HEK293 (cell line): ENCODE measurements around the gene STX10.

Experiments
- CTCF ChIA-PET: fragments of 350-600 bp; formaldehyde crosslinking; extraction: SDS; loops from one replicate; lab custom pipeline; 2021; ENCODE audit warnings: antibody characterized with exemption; lab: Yijun Ruan, JAX
- POLR2A ChIA-PET: fragments of 300-600 bp; formaldehyde crosslinking; extraction: SDS; loops from one replicate; lab custom pipeline; 2020; ENCODE audit warnings: antibody characterized with exemption, inconsistent platforms; lab: Yijun Ruan, JAX
- H3K27ac ChIP-seq: fragments of 200-500 bp; sonication (Bioruptor generic); 2 replicates; pipeline ENCODE4 v1.5.1; 2014; ENCODE audit warnings: low read depth, low read length, control low read depth, inconsistent platforms; ENCODE audit errors: extremely low read depth
- H3K36me3 ChIP-seq, 2 experiments: fragments of 200-500 bp in 1 of 2; sonication (Bioruptor generic) in 1 of 2; 1 replicate in 1 of 2; 2 replicates in 1 of 2; pipeline ENCODE4 v1.5.1; 2014 to 2017; ENCODE audit warnings: inconsistent platforms in 2 of 2, low read length in 2 of 2; ENCODE audit not compliant: control insufficient read depth in 2 of 2, insufficient read depth in 1 of 2
- H3K4me1 ChIP-seq: fragments of 200-500 bp; sonication (Bioruptor generic); 2 replicates; pipeline ENCODE4 v1.5.1; 2014; ENCODE audit warnings: mild to moderate bottlenecking, low read length, inconsistent platforms; ENCODE audit not compliant: control insufficient read depth, insufficient read depth
- H3K4me3 ChIP-seq: 2 replicates; pipeline ENCODE4 v1.5.1; 2011; ENCODE audit warnings: low read depth, mild to moderate bottlenecking, control low read depth, low read length, moderate library complexity
- H3K9me3 ChIP-seq: fragments of 200-500 bp; sonication (Bioruptor generic); 2 replicates; pipeline ENCODE4 v1.5.1; 2014; ENCODE audit warnings: low read depth, low read length, inconsistent platforms; ENCODE audit not compliant: control insufficient read depth, insufficient read depth
- BCL11A ChIP-seq: fragments of 450-650 bp; formaldehyde crosslinking; IDR thresholded peaks from 2 replicates; pipeline ENCODE4 v1.5.1; 2016; ENCODE audit warnings: low read depth, missing biosample characterization, missing genetic modification characterization
- RBAK ChIP-seq: fragments of 450-650 bp; formaldehyde crosslinking; IDR thresholded peaks from 2 replicates; pipeline ENCODE4 v1.5.1; 2016; ENCODE audit warnings: missing biosample characterization, missing genetic modification characterization
- SALL2 ChIP-seq: fragments of 450-650 bp; formaldehyde crosslinking; IDR thresholded peaks from 2 replicates; pipeline ENCODE4 v1.5.0; 2017; ENCODE audit warnings: missing biosample characterization, mild to moderate bottlenecking, missing genetic modification characterization, borderline replicate concordance
- ZFP37 ChIP-seq: fragments of 450-650 bp; formaldehyde crosslinking; IDR thresholded peaks from 2 replicates; pipeline ENCODE4 v1.5.1; 2016; ENCODE audit warnings: missing biosample characterization, missing genetic modification characterization
- ZFP41 ChIP-seq: fragments of 450-650 bp; formaldehyde crosslinking; IDR thresholded peaks from 2 replicates; pipeline ENCODE4 v1.5.1; 2016; ENCODE audit warnings: missing biosample characterization, missing genetic modification characterization, borderline replicate concordance
- ZNF121 ChIP-seq: fragments of 450-650 bp; formaldehyde crosslinking; IDR thresholded peaks from 2 replicates; pipeline ENCODE4 v1.5.1; 2016; ENCODE audit warnings: missing biosample characterization, missing genetic modification characterization
- ZNF174 ChIP-seq: fragments of 450-650 bp; formaldehyde crosslinking; IDR thresholded peaks from 2 replicates; pipeline ENCODE4 v1.5.0; 2017; ENCODE audit warnings: missing biosample characterization, mild to moderate bottlenecking, missing genetic modification characterization
- ZNF239 ChIP-seq: fragments of 450-650 bp; formaldehyde crosslinking; IDR thresholded peaks from 2 replicates; pipeline ENCODE4 v1.5.1; 2016; ENCODE audit warnings: missing biosample characterization, missing genetic modification characterization
- ZNF398 ChIP-seq: fragments of 450-650 bp; formaldehyde crosslinking; IDR thresholded peaks from 2 replicates; pipeline ENCODE4 v1.5.1; 2017; ENCODE audit warnings: missing biosample characterization, missing genetic modification characterization
- ZNF585B ChIP-seq: fragments of 450-650 bp; formaldehyde crosslinking; IDR thresholded peaks from 2 replicates; pipeline ENCODE4 v1.5.1; 2016; ENCODE audit warnings: missing biosample characterization, missing genetic modification characterization
- ZSCAN30 ChIP-seq: fragments of 450-650 bp; IDR thresholded peaks from 2 replicates; pipeline ENCODE4 v1.5.1; 2018; ENCODE audit warnings: missing biosample characterization, mild to moderate bottlenecking, missing genetic modification characterization, moderate library complexity
- TF ChIP-seq, protein P1 (sequence below): fragments of 450-650 bp; formaldehyde crosslinking; IDR thresholded peaks from 2 replicates; pipeline ENCODE4 v1.5.1; 2017; ENCODE audit warnings: missing biosample characterization, missing genetic modification characterization
- TF ChIP-seq, protein P2 (sequence below): fragments of 450-650 bp; formaldehyde crosslinking; IDR thresholded peaks from 2 replicates; pipeline ENCODE4 v1.5.1; 2016; ENCODE audit warnings: missing biosample characterization, missing genetic modification characterization
- TF ChIP-seq, protein P3 (sequence below): fragments of 450-650 bp; formaldehyde crosslinking; IDR thresholded peaks from 2 replicates; pipeline ENCODE4 v1.5.1; 2016; ENCODE audit warnings: missing biosample characterization, missing genetic modification characterization
- TF ChIP-seq, protein P4 (sequence below): fragments of 450-650 bp; IDR thresholded peaks from 2 replicates; pipeline ENCODE4 v1.5.1; 2018; ENCODE audit warnings: missing biosample characterization, missing genetic modification characterization

Gene STX10

DNA sequence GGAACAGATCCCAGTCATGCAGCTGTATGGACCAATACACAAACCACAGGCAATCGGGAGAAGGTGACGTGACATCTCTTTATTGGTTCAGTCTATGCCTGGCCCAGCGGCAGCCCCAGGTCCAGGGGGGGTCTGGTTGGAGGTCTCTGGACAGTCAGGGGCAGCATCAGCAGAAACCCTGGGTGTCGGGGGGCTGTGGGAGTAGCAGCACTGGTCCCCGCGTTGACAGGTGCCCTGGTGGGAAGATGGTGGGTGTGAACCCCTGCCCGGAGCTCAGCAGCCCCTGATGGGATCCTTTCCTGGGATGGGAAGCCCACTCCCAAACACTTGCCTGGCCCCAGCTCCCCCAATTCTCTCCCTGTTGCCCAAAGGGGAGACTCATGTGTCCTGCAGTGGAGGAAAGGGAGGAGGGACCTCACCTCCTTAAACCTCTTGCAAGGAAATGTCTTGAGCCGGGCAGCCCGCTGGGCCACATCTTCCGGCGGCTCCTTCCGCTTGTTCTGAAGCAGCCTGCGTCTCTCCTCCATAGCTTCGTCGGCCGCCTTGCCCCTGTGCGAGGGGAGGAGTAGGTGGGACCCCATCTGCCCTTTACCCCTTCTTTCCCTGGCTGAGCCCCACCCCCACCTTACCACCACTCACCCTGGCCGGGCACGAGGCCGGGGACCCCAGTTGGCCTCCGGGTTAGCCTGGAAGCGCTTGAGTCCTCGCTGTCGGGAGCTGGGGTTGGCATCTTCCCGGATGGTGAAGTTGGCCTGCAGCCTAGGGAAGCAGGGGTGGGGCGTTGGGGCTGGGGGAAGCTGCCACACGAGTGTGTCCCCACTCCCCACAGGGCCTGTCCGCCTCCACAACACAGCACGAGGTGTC, 45.1 kb downstream of the STX10 start:
- Histone ChIP-seq H3K9me3 (no peaks in the 10 kb centered on the region), H3K4me1 (no peaks in the 10 kb centered on the region), H3K27ac (no peak overlapping the region)
- ChIA-PET CTCF (interaction anchor here (1.0 to 2.2 kb wide), 5 partner anchors 11 to 157 kb away, joined by 3 to 9 read pairs (median 6); no protein-coding TSS in a partner anchor), POLR2A (interaction anchor here (0.7 to 1.5 kb wide), 3 partner anchors 13 to 48 kb away, joined by 3 to 5 read pairs (median 3); partner anchors contain the start of gene NACC1)
- TF ChIP-seq, protein P1, sequence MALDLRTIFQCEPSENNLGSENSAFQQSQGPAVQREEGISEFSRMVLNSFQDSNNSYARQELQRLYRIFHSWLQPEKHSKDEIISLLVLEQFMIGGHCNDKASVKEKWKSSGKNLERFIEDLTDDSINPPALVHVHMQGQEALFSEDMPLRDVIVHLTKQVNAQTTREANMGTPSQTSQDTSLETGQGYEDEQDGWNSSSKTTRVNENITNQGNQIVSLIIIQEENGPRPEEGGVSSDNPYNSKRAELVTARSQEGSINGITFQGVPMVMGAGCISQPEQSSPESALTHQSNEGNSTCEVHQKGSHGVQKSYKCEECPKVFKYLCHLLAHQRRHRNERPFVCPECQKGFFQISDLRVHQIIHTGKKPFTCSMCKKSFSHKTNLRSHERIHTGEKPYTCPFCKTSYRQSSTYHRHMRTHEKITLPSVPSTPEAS (tag by site-specific recombination) = no peak
- TF ChIP-seq, protein P2, sequence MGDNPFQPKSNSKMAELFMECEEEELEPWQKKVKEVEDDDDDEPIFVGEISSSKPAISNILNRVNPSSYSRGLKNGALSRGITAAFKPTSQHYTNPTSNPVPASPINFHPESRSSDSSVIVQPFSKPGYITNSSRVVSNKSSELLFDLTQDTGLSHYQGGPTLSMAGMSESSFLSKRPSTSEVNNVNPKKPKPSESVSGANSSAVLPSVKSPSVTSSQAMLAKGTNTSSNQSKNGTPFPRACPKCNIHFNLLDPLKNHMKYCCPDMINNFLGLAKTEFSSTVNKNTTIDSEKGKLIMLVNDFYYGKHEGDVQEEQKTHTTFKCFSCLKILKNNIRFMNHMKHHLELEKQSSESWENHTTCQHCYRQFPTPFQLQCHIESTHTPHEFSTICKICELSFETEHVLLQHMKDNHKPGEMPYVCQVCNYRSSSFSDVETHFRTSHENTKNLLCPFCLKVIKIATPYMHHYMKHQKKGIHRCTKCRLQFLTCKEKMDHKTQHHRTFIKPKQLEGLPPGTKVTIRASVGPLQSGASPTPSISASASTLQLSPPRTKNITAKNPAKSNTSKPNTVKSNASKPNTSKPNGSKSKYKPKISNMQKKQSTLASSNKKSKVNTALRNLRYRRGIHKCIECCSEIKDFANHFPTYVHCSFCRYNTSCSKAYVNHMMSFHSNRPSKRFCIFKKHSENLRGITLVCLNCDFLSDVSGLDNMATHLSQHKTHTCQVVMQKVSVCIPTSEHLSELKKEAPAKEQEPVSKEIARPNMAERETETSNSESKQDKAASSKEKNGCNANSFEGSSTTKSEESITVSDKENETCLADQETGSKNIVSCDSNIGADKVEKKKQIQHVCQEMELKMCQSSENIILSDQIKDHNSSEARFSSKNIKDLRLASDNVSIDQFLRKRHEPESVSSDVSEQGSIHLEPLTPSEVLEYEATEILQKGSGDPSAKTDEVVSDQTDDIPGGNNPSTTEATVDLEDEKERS (tag by site-specific recombination) = no peak
- TF ChIP-seq ZNF174 (tag by site-specific recombination) = no peak
- no peak for TF ChIP-seq ZNF239 (tag by site-specific recombination)
- TF ChIP-seq, protein P3, sequence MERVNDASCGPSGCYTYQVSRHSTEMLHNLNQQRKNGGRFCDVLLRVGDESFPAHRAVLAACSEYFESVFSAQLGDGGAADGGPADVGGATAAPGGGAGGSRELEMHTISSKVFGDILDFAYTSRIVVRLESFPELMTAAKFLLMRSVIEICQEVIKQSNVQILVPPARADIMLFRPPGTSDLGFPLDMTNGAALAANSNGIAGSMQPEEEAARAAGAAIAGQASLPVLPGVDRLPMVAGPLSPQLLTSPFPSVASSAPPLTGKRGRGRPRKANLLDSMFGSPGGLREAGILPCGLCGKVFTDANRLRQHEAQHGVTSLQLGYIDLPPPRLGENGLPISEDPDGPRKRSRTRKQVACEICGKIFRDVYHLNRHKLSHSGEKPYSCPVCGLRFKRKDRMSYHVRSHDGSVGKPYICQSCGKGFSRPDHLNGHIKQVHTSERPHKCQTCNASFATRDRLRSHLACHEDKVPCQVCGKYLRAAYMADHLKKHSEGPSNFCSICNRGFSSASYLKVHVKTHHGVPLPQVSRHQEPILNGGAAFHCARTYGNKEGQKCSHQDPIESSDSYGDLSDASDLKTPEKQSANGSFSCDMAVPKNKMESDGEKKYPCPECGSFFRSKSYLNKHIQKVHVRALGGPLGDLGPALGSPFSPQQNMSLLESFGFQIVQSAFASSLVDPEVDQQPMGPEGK = no peak
- no peak for TF ChIP-seq SALL2 (tag by site-specific recombination)
- TF ChIP-seq, protein P4, sequence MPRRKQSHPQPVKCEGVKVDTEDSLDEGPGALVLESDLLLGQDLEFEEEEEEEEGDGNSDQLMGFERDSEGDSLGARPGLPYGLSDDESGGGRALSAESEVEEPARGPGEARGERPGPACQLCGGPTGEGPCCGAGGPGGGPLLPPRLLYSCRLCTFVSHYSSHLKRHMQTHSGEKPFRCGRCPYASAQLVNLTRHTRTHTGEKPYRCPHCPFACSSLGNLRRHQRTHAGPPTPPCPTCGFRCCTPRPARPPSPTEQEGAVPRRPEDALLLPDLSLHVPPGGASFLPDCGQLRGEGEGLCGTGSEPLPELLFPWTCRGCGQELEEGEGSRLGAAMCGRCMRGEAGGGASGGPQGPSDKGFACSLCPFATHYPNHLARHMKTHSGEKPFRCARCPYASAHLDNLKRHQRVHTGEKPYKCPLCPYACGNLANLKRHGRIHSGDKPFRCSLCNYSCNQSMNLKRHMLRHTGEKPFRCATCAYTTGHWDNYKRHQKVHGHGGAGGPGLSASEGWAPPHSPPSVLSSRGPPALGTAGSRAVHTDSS (tag by site-specific recombination) = no peak
- TF ChIP-seq ZSCAN30 = no peak
- TF ChIP-seq ZNF398 = no peak
- TF ChIP-seq ZNF585B (tag by site-specific recombination) = no peak
- TF ChIP-seq RBAK = no peak
- no peak for TF ChIP-seq ZFP41 (tag by site-specific recombination)
- TF ChIP-seq BCL11A (tag by site-specific recombination) = no peak
- no peak for TF ChIP-seq ZNF121 (tag by site-specific recombination)
- TF ChIP-seq ZFP37 = no peak
- TF ChIP-seq, all 188 proteins: peak for 0
- H3K36me3 ChIP-seq = peaks cover 0 to 40% of the 10 kb centered on the region in 2 experiments; a peak in 2 of 3 replicates
- H3K4me3 ChIP-seq = no peak overlapping the region
